Measurements from ENCODE around the gene TRPM2.

Gene TRPM2

DNA sequence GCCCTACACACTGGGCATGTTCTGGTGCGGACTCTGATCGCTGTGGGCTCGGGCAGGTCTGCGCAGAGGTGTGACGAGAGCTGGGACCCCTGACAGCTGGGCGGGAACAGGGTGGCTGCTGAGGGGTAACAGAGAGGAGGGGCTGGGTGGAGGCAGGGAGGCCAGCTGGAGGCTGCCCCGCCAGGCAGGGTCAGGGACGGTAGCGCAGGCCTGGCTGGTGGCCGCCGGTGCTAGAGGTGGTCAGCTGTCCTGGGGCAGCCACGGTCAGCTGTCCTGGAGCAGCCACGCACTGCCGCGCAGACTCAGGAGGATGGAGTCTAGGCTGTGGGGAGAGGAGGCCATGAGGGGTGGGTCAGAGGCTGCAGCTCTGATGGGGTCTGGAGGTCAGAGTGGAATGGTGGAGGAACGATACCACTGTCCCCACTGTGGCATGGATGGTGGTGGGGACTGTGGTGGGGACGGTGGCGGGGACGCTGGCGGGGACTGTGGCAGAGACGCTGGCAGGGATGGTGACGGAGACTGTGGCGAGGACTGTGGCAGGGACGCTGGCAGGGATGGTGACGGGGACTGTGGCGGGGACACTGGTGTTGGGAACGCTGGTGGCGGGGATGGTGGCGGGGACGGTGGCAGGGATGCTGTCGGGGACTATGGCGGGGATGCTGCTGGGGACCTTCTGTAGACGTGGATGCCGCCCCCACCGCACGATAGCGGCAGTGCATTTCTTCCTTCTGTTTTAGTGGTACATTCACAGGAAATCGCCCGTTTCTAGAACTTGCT lies 80.6 kb downstream of the TRPM2 start:
- DNase-seq = no peak

DNA sequence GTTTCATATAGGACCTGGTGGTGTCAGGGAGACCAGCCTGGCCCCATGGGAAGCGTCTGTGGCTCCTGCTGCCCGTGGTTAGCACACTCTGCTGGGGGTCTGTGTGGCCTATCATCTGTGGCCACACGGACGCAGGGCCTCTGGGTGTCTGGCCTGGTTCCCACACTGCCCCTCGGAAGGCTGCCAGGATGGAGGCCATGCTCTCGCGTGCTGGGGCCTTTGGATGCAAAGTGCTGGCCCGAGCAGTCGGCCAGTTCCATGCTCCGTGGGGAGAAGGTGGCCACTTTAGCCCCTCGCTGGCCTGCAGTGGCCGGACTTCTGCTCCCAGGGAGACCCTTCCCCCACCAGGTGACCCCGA lies 81.1 kb downstream of the TRPM2 start:
- DNase-seq = no peak

DNA sequence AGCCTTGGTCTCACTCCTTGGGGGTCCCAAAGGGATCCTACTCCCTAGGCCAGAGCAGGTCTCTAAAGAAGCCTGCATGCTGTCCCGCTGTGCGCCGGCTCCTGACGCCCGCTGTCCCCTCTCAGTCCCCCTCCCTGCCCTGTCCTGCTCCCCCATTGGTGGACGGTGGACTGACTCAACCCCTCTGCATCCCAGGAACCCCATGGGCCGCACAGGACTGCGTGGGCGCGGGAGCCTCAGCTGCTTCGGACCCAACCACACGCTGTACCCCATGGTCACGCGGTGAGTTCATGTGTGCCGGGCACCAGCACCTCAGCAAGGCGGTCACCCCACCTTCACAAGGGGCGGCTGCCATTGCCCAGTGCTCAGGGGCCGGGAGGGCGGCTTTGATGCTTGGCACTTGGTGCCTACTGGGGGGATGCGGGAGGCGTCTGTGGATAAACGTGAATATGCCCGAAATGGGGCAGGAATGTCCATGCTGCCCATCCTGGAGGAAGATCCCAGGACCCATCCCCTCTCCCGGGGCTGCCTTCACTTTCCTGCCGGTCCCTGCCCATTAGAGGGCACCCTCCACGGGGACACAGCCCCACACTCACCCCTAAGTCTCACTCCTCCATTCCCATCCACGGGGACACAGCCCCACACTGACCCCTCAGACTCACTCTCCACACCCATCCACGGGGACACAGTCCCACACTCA lies 81.7 kb downstream of the TRPM2 start:
- no peak for DNase-seq

DNA sequence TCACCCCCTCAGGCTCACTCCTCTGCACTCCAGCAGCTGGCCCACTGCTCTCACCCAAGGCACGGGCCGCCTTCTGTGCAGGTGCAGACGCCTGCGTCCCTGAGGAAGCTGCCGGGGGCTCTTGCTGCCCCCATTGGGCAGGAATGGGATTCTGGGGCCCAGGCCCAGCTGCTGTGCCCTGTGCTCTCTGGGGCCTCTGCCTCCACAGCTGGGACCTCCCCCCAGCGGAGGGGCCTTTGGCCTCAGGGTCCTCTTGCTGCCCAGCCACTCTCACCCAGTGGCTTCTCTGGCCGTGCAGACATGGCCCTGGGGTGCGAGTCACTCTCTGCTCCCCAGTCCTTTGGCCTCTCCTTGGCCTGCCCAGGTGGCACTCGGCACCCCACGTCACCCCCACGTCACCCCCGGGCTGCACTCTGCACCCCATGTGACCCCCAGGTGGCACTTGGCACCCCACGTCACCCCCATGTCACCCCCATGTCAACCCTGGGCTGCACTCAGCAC lies 82.7 kb downstream of the TRPM2 start:
- DNase-seq = no peak

DNA sequence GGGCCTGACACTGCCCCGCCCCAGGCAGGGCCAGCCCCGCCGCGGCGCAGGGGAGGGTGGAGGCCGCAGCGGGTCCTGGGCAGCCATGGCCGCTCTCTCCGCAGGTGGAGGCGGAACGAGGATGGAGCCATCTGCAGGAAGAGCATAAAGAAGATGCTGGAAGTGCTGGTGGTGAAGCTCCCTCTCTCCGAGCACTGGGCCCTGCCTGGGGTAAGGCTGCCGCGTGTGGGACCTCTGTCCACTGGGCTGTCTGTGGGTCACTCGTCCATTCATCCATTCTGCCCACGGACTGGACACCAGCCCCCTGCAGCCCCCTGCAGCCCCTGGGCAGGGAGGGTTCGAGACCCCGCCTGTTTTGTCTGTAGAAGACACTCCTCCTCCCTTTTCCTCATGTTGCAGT lies 83.5 kb downstream of the TRPM2 start:
- DNase-seq = no peak

DNA sequence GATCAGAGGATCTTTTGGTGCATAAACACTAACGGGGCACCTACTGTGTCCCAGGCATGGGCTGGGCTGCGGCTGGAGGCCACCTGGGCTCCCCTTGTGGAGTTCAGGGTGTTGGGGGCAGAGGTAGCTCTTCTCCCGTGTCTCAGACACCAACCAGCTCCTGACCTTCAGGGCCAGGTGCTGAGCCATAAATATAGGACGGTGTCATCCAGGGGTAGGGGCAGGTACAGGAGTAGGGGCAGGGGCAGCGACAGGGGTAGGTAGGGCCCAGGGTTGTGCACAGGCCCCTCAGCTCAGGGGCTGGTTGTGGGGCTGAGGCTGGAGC lies 83.9 kb downstream of the TRPM2 start:
- DNase-seq = no peak

DNA sequence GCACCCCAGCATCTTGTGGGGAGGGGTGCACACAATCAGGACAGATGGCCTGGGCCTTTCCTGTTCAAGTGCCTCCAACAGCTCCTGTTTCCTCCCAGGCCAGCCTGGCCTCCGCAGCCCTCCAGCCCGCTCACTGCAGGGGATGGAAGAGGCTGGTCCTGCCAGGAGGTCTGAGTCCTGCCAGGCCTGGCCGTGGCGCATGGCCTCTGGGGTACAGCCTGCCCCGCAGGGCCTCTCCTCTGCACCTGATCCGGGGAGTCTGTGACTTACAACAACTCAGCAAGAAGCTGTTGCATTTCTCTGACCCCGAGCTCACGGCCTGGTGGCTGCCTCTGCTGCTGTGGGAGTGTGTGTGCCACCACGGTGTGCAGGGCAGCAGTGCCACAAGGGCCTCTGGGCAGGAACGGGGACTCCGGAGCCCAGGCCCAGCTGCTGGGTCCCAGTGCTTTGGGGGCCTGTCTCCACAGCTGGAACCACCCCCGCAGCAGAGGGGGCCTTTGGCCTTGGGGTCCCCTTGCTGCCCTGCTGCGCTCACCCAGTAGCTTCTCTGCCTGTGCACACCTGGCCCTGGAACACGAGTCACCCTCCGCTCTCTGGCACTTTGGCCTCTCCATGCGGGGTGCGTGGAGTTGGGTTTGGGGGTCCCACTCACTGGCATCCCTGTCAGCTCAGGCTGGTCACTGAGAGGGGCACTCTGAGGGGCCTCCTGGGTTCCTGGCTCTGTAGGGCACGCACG lies 84.4 kb downstream of the TRPM2 start:
- no peak for DNase-seq

DNA sequence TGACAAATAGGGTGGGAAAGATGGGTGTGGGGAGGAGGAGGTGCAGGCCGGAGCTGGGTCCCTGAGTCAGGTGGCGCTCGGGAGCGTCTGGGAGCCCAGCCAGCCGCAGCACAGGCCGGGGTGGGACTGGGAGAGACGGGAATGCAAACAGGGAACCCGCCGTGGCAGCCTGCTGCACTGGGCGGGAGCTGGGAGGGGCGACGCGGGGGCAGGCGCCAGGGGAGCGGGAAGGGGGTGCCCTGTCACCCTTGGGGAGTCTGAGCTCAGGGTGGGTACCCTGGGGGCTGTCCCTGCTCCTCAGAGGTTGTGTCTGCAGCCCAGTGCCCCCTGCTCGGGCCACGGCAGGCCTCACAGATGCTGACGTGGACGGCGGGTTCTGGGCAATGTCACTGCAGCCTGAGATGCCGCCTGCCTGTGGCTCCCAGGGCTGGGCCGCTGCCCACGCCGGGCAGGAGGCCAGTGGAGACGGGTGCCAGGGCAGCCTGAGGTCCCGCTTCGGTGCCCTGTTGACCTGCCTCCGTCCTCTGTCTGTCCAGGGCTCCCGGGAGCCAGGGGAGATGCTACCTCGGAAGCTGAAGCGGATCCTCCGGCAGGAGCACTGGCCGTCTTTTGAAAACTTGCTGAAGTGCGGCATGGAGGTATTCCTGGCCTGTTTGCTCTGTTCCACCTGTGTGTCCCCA lies 85.2 kb downstream of the TRPM2 start:
- no peak for DNase-seq

DNA sequence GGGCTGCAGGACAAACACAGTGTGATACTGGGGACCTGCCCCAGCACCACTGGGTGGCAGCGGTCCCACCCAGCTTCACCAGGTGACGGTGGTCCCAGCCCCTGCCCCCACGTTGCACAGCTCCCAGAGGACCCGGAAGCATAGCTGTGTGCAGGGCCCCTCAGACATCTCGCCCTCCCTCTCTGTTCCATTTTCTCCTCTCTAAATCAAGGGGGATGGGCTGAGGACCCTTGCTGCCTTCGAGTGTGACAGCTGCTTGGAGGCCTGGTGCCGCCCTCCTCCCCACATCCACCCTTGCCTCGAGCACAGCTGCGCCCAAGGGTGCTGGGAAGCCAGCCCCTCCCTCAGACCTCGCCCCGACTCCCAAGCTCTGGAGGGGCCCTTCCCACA lies 85.8 kb downstream of the TRPM2 start:
- DNase-seq = no peak

DNA sequence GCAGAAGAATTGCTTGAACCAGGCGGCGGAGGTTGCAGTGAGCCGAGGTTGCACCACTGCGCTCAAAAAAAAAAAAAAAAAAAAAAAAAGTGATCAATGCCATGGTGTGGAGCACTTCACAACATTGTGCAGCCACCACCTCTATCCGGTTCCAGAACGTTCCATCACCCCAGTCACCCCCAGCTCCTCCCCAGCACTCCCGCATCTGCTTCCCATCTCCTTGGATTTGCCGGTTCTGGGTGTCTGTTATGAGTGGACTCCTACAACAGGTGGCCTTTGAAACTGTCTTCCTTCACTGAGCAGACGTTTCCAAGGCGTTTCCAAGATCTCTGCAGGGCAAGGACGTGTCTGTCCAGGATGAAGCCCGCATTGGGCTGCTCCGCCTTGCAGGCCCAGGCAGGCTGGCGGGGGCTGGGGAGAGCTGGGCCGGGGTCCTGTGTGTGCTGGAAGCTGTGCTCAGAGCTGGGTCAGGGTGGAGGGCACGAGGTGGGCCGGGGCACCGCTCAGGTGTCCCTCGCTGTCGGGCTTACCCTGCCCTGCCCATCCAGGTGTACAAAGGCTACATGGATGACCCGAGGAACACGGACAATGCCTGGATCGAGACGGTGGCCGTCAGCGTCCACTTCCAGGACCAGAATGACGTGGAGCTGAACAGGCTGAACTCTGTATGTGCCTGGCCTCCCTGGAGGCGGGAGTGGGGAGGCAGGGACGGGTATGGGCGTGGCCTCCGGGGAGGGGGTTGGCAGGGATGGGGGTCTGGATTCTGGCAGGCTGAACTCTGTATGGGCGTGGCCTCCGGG lies 87.0 kb downstream of the TRPM2 start:
- no peak for DNase-seq

DNA sequence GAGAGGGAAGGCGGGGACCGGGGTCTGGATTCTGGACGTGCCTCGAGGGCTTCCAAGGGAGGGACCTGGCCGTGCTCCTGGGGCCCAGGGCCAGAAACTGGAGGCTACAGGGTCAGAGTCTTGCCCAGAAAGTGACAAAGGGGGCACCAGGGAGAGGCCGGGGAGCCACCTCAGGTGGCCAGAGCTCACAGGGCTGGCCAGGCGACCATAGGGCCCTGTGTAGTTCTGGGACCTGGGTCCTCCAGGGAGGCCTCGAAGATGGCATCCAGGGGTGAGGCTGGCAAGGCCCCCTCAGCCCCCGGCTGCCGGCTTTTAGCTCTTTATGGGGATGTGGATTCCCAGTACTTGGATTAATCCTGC lies 87.6 kb downstream of the TRPM2 start:
- no peak for DNase-seq

DNA sequence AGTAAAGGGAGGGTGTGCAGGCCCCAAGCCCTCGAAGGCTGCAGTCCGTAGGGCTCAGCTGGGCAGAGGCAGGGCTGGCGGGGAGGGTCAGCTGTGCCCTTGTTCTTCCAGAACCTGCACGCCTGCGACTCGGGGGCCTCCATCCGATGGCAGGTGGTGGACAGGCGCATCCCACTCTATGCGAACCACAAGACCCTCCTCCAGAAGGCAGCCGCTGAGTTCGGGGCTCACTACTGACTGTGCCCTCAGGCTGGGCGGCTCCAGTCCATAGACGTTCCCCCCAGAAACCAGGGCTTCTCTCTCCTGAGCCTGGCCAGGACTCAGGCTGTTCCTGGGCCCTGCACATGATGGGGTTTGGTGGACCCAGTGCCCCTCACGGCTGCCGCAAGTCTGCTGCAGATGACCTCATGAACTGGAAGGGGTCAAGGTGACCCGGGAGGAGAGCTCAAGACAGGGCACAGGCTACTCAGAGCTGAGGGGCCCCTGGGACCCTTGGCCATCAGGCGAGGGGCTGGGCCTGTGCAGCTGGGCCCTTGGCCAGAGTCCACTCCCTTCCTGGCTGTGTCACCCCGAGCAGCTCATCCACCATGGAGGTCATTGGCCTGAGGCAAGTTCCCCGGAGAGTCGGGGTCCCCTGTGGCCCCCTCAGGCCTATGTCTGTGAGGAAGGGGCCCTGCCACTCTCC lies 88.3 kb downstream of the TRPM2 start:
- DNase-seq = no peak

DNA sequence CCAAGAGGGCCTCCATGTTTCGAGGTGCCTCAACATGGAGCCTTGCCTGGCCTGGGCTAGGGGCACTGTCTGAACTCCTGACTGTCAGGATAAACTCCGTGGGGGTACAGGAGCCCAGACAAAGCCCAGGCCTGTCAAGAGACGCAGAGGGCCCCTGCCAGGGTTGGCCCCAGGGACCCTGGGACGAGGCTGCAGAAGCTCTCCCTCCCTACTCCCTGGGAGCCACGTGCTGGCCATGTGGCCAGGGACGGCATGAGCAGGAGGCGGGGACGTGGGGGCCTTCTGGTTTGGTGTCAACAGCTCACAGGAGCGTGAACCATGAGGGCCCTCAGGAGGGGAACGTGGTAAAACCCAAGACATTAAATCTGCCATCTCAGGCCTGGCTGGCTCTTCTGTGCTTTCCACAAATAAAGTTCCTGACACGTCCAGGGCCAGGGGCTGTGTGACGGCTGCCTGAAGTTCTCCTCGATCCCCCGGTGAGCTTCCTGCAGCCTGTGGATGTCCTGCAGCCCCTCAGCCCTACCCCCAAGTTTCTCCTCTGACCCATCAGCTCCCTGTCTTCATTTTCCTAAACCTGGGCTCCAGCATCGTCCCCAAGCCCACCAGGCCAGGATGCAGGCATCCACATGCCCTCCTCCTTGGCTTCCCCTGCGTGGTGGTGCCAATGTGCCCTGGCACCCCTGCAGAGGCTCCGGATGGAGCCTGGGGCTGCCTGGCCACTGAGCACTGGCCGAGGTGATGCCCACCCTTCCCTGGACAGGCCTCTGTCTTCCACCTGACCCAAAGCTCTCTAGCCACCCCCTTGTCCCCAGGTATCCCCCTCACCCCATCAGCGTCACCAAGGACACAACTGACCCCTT lies 89.1 kb downstream of the TRPM2 start:
- DNase-seq = no peak

DNA sequence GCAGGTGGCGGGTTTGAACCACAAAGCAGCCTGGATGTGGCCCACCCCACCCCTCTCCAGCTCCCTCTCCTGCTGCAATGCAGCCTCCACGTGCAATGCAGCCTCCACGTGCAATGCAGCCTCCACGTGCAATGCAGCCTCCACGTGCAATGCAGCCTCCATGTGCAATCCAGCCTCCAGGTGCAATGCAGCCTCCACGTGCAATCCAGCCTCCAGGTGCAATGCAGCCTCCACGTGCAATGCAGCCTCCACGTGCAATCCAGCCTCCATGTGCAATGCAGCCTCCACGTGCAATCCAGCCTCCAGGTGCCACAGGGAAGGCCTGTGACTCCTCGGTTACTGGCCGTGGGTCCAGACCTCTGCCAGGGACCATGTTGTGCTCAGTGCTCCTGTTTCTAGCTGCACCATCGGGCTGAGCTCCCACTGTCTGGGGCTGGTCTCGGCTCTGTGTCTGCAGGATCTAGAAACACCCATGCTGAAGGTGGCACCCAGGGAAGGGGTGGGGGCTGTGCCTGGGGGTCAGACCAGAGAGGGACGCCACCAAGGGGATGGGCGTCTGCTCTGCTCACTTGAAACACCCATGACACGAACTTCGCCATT lies 90.0 kb downstream of the TRPM2 start:
- no peak for DNase-seq

DNA sequence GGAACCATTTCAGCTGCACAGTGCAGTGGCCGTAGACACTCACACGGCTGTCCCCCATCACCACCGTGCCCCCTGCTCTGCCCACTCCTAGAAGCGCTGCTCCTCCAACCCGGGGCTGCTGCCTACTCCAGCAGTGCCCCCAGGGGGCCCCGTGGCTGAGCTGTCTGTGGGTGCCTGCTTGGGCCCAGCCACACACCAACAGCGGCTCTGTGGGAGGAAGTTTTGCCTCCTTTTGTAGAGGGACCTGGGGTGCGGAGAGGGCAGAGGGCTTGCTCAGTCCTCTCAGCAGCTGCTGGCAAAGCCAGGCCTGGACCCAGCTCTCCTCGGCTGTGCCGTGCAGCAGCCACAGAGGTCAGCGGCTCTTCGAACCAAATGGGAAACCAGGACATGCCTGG lies 90.5 kb downstream of the TRPM2 start:
- DNase-seq = no peak

DNA sequence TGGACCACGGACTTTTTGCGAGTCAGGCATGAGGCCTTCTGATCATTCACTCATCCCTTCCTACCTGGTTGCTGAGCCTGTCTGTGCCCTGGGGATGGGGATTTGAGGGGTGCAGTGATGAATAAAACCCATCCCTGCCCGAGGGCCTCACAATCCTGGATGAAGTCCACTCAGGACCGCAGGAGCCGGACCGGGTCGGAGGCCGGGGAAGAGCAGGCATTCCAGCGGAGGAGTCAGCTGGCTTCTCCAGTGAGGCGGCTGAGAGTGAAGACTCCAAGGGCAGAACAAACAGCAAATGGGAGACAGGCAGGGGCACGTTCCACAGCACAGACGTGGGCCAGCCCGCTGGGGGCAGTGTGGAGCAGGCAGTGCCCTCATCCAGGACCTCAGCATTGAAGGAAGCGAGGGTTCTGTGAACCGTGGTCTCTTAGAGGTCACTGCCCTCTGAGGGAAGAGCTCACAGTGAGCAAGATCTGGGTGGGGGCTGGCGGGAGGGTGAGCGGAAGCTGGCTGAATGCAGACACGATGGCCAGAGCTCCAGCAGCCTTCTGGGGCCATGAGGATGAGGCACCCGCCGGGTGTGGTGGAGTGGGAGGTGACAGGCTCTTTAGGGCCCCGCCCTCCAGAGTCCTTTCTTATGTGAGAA lies 91.0 kb downstream of the TRPM2 start:
- DNase-seq = no peak

DNA sequence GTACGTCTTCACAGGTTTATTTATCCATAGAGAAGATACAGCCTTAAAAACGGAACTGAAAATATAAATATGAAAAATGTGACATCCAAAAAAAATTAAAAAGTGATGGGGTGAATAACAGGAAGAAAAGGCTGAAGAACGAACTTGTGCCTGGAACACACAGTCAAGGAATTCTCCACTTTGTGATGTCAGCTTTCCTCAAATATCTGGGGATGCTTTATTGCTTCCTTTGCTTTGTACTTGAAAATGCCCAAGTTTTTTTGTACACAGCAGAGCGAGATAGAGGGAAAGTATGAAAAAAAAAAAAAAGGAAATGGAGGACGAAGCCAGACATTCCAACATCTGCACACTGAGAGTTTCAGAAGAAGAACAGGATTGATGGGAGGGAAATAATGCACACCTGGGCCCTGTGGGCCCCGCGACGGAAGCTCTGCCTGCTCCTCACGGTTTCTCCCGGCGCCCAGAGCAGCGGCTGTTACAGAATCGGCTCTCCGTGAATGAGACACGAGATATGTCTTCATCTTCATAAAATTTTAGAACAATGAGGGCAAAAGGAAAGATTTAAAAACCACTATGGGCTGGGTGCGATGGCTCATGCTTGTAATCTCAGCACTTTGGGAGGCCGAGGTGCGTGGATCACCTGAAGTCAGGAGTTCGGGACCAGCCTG lies 91.9 kb downstream of the TRPM2 start:
- DNase-seq = no peak

DNA sequence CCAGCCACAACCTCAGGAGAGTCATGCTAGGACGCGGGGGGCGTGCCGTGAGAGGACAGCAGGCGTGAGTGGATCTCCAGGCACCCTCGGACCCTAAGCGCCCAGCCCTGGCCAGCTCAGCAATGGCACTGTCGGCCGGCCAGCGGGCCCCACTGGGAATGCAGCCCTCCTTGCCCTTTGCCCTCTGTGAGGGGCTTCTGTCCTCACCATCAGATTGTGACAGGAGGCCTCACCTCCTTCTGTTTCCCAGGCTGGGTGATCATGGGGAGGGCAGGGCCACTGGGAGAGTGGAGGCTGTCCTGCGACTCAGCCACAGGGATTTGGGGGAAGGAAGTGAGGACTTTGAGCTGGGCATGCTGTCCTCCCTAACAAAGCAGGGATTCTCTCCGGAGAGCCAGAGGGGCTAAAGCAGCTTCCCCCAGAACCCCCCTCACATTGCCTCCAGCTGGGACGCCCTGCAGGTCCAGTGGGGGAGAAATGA lies 95.3 kb downstream of the TRPM2 start:
- DNase-seq = no peak
